CD8-positive, alpha-beta memory T cell (primary cell): Measurements from ENCODE around the gene DOCK2. TPM values are rescaled to one million over a fixed set of nuclear protein-coding genes. Genes with fewer than 3 reads are reported as not detected.

Experiments
- CTCF ChIA-PET: fragments of 350-600 bp; sonication (Branson Sonifier 250); formaldehyde crosslinking; loops from one replicate; lab custom pipeline; 2021; ENCODE audit warnings: antibody characterized with exemption; lab: Charles Lee
- POLR2A ChIA-PET: fragments of 350-600 bp; sonication (Branson Sonifier 250); formaldehyde crosslinking; loops from one replicate; lab custom pipeline; 2021; ENCODE audit warnings: antibody characterized with exemption; lab: Charles Lee
- DNase-seq, 5 donors: peaks; one replicate each; pipeline versions ENCODE4 v3.0.0 to v3.0.0-alpha.2; 2020 to 2022; ENCODE audit warnings: mixed read lengths in 1 of 5
- H3K27ac ChIP-seq: one replicate; pipeline ENCODE4 v1.7.0; 2013; ENCODE audit warnings: low read depth, mild to moderate bottlenecking, low read length, moderate library complexity
- H3K27me3 ChIP-seq: 2 replicates; pipeline ENCODE4 v1.7.0; 2013; ENCODE audit warnings: low read length, mild to moderate bottlenecking; ENCODE audit not compliant: insufficient read depth, poor library complexity, severe bottlenecking
- H3K36me3 ChIP-seq: 2 replicates; pipeline ENCODE4 v1.7.0; 2013; ENCODE audit warnings: mild to moderate bottlenecking, low read length, moderate library complexity; ENCODE audit not compliant: insufficient read depth
- H3K4me1 ChIP-seq: 2 replicates; pipeline ENCODE4 v1.7.0; 2013; ENCODE audit warnings: mild to moderate bottlenecking, low read length, moderate library complexity; ENCODE audit not compliant: insufficient read depth
- H3K4me3 ChIP-seq: 2 replicates; pipeline ENCODE4 v1.7.0; 2013; ENCODE audit warnings: mild to moderate bottlenecking, low read length
- H3K9me3 ChIP-seq: 2 replicates; pipeline ENCODE4 v1.7.0; 2013; ENCODE audit warnings: mild to moderate bottlenecking, low read length
- H3K27ac Mint-ChIP-seq, 8 donors: one replicate each; pipeline ENCODE4 v1.8.0; 2020 to 2021; ENCODE audit warnings: mixed read lengths in 8 of 8, mild to moderate bottlenecking in 6 of 8, inconsistent platforms in 3 of 8, moderate library complexity in 3 of 8
- H3K27me3 Mint-ChIP-seq, 2 donors: one replicate each; pipeline ENCODE4 v1.8.0; 2020 to 2021; ENCODE audit warnings: mixed read lengths in 2 of 2, mild to moderate bottlenecking in 1 of 2, moderate library complexity in 1 of 2
- H3K36me3 Mint-ChIP-seq, 3 donors: one replicate each; pipeline ENCODE4 v1.8.0; 2020 to 2021; ENCODE audit warnings: mixed read lengths in 3 of 3, inconsistent platforms in 1 of 3, mild to moderate bottlenecking in 1 of 3
- H3K4me1 Mint-ChIP-seq, 3 donors: one replicate each; pipeline ENCODE4 v1.8.0; 2020 to 2021; ENCODE audit warnings: mixed read lengths in 3 of 3, inconsistent platforms in 1 of 3, mild to moderate bottlenecking in 1 of 3
- H3K4me3 Mint-ChIP-seq, 7 donors: one replicate each; pipeline ENCODE4 v1.8.0; 2020 to 2021; ENCODE audit warnings: mixed read lengths in 7 of 7, mild to moderate bottlenecking in 6 of 7, moderate library complexity in 4 of 7, inconsistent platforms in 2 of 7
- H3K9me3 Mint-ChIP-seq, 5 donors: one replicate each; pipeline ENCODE4 v1.8.0; 2020 to 2022; ENCODE audit warnings: mixed read lengths in 5 of 5, mild to moderate bottlenecking in 3 of 5, moderate library complexity in 2 of 5, inconsistent platforms in 1 of 5
- polyA plus RNA-seq: library from polyadenylated mRNA; unstranded; fragments of 300-500 nt; fragmentation: Illumina TruSeq; gene quantifications from one replicate; pipeline ENCODE4 v1.2.3, GENCODE V29; 2021
- total RNA-seq, 2 experiments: library from RNA; stranded (reverse); gene quantifications; one replicate each; pipeline ENCODE4 v1.2.3, GENCODE V29; 2021

Gene DOCK2
- total and polyA plus RNA-seq, 3 experiments from 2014 or later, result 102 to 157 (median 155) TPM

- CTCF ChIA-PET, result no interaction called here
- POLR2A ChIA-PET, result no interaction called here
- H3K36me3 Mint-ChIP-seq, result peaks cover 7 to 80% (median 31%) of the 10 kb centered on the region in 3 donors
These were observed 243.1 kb downstream of the DOCK2 start for GRCh38 chr5:169880012-169880663.

GRCh38 chr5:169880785-169881184 lies 243.7 kb downstream of the DOCK2 start:
- Histone ChIP-seq H3K27ac (no peak overlapping the region), H3K27me3 (no peaks in the 10 kb centered on the region), H3K36me3 (no peaks in the 10 kb centered on the region), H3K4me3 (no peak overlapping the region), H3K9me3 (no peaks in the 10 kb centered on the region), H3K4me1 (no peaks in the 10 kb centered on the region)
- DNase-seq, result no peak
- ChIA-PET CTCF (no interaction called here), POLR2A (no interaction called here)
- H3K27ac Mint-ChIP-seq, result no peak overlapping the region
- peaks cover 27 to 83% (median 46%) of the 10 kb centered on the region in 3 donors for H3K4me1 Mint-ChIP-seq
- no peak overlapping the region for H3K4me3 Mint-ChIP-seq
- no peaks in the 10 kb centered on the region for H3K9me3 Mint-ChIP-seq
- H3K27me3 Mint-ChIP-seq, result no peaks in the 10 kb centered on the region
- H3K36me3 Mint-ChIP-seq, result peaks cover 7 to 80% (median 28%) of the 10 kb centered on the region in 3 donors

More at GRCh38 chr5:169880012-169880663, 243.1 kb downstream of the DOCK2 start:
- no peaks in the 10 kb centered on the region for H3K4me1 ChIP-seq
- no peak overlapping the region for H3K4me3 ChIP-seq
- H3K27me3 ChIP-seq, result no peaks in the 10 kb centered on the region
- Mint-ChIP-seq H3K9me3 (no peaks in the 10 kb centered on the region), H3K27me3 (no peaks in the 10 kb centered on the region), H3K4me3 (no peak overlapping the region), H3K27ac (no peak overlapping the region), H3K4me1 (peaks cover 31 to 83% (median 50%) of the 10 kb centered on the region in 3 donors)
- H3K9me3 ChIP-seq, result no peaks in the 10 kb centered on the region
- no peaks in the 10 kb centered on the region for H3K36me3 ChIP-seq
- H3K27ac ChIP-seq, result no peak overlapping the region
- DNase-seq, result no peak

DNA sequence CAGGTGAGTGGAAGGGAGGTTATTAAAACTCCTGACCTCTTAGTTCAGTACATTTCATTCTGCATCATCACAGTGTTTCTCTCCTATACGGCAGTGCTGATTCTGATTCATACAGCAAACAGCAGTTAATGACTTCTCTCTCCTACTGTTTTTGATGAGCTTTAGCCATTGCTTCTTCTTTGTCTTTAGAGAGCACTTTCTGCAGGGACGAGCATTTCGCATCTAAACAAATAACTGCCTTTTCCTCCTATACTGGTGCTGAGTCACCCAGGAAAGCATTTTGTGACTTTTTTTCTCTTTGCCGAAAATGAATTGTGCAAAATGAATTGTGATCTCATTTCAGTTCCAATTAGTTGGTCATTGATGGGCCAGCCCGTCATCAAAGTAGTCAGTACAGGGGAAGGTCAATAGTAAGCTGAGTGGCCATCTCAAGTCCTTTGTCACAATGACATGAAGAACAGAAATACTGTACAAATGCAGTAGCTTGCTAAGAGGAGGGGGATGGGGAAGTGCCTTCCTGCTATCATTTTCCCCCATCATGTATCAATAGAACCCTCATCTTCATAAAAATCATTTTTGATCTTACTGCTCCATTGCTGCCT lies 244.7 kb downstream of the DOCK2 start:
- Histone ChIP-seq H3K4me1 (no peaks in the 10 kb centered on the region), H3K27ac (no peak overlapping the region), H3K4me3 (no peak overlapping the region), H3K36me3 (no peaks in the 10 kb centered on the region), H3K27me3 (no peaks in the 10 kb centered on the region), H3K9me3 (no peaks in the 10 kb centered on the region)
- H3K36me3 Mint-ChIP-seq, result peaks cover 7 to 78% (median 22%) of the 10 kb centered on the region in 3 donors
- ChIA-PET CTCF (no interaction called here), POLR2A (no interaction called here)
- no peak overlapping the region for H3K4me3 Mint-ChIP-seq
- no peak for DNase-seq
- H3K27ac Mint-ChIP-seq, result no peak overlapping the region
- no peaks in the 10 kb centered on the region for H3K9me3 Mint-ChIP-seq
- no peaks in the 10 kb centered on the region for H3K27me3 Mint-ChIP-seq
- peaks cover 23 to 82% (median 47%) of the 10 kb centered on the region in 3 donors for H3K4me1 Mint-ChIP-seq

GRCh38 chr5:169886033-169886432 lies 249.0 kb downstream of the DOCK2 start:
- Histone ChIP-seq H3K4me3 (no peak overlapping the region), H3K4me1 (no peaks in the 10 kb centered on the region), H3K27me3 (no peaks in the 10 kb centered on the region), H3K9me3 (no peaks in the 10 kb centered on the region), H3K27ac (no peak overlapping the region), H3K36me3 (no peaks in the 10 kb centered on the region)
- ChIA-PET POLR2A (no interaction called here), CTCF (no interaction called here)
- no peaks in the 10 kb centered on the region for H3K9me3 Mint-ChIP-seq
- H3K27me3 Mint-ChIP-seq, result no peaks in the 10 kb centered on the region
- no peak for DNase-seq
- peaks cover 17 to 63% (median 46%) of the 10 kb centered on the region in 3 donors for H3K4me1 Mint-ChIP-seq
- peaks cover 7 to 54% (median 19%) of the 10 kb centered on the region in 3 donors for H3K36me3 Mint-ChIP-seq
- H3K27ac Mint-ChIP-seq, result peak overlapping the region in 1 of 8 donors; percentile 67
- H3K4me3 Mint-ChIP-seq, result no peak overlapping the region

GRCh38 chr5:169886677-169887076 lies 249.6 kb downstream of the DOCK2 start:
- no peaks in the 10 kb centered on the region for H3K27me3 Mint-ChIP-seq
- ChIA-PET CTCF (no interaction called here), POLR2A (no interaction called here)
- H3K27ac Mint-ChIP-seq, result no peak overlapping the region
- peaks cover 19 to 61% (median 46%) of the 10 kb centered on the region in 3 donors for H3K4me1 Mint-ChIP-seq
- no peaks in the 10 kb centered on the region for H3K9me3 Mint-ChIP-seq
- H3K27ac ChIP-seq, result no peak overlapping the region
- no peak overlapping the region for H3K4me3 ChIP-seq
- no peaks in the 10 kb centered on the region for H3K27me3 ChIP-seq
- H3K4me3 Mint-ChIP-seq, result no peak overlapping the region
- H3K4me1 ChIP-seq, result no peaks in the 10 kb centered on the region
- H3K9me3 ChIP-seq, result no peaks in the 10 kb centered on the region
- peaks cover 7 to 51% (median 20%) of the 10 kb centered on the region in 3 donors for H3K36me3 Mint-ChIP-seq
- H3K36me3 ChIP-seq, result no peaks in the 10 kb centered on the region
- no peak for DNase-seq

DNA sequence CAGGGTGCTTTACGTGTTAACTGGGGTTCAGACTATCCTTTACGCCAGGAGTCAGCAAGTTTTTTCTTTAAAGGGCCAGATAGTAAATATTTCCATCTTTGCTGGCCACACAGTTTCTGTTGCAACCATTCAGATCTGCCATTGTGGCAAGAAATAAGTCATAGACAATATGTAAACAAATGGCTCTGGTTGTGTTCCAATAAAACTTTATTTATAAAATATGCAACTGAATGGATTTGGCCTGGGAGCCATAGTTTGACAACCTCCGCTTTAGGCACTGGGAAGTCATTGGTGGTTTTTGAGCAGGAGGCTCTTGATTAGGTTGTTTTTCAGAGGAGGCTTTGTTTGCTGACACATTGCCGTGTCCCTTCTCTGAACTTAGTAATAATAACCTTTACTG lies 252.5 kb downstream of the DOCK2 start:
- H3K9me3 Mint-ChIP-seq, result no peaks in the 10 kb centered on the region
- no peaks in the 10 kb centered on the region for H3K27me3 ChIP-seq
- no peaks in the 10 kb centered on the region for H3K4me1 ChIP-seq
- CTCF ChIA-PET, result no interaction called here
- peaks cover 14 to 39% (median 36%) of the 10 kb centered on the region in 3 donors for H3K4me1 Mint-ChIP-seq
- no peak overlapping the region for H3K27ac ChIP-seq
- H3K9me3 ChIP-seq, result no peaks in the 10 kb centered on the region
- POLR2A ChIA-PET, result no interaction called here
- H3K4me3 ChIP-seq, result no peak overlapping the region
- H3K27me3 Mint-ChIP-seq, result no peaks in the 10 kb centered on the region
- H3K4me3 Mint-ChIP-seq, result no peak overlapping the region
- peaks cover 6 to 44% (median 13%) of the 10 kb centered on the region in 3 donors for H3K36me3 Mint-ChIP-seq
- DNase-seq, result no peak
- no peaks in the 10 kb centered on the region for H3K36me3 ChIP-seq
- peak overlapping the region in 1 of 8 donors; percentile 27 for H3K27ac Mint-ChIP-seq

GRCh38 chr5:169893010-169893409 lies 255.9 kb downstream of the DOCK2 start:
- no peaks in the 10 kb centered on the region for H3K9me3 Mint-ChIP-seq
- Histone ChIP-seq H3K9me3 (no peaks in the 10 kb centered on the region), H3K36me3 (no peaks in the 10 kb centered on the region), H3K4me1 (no peaks in the 10 kb centered on the region), H3K4me3 (no peak overlapping the region), H3K27ac (no peak overlapping the region), H3K27me3 (no peaks in the 10 kb centered on the region)
- peak overlapping the region in 2 of 8 donors; percentile 25 to 46 for H3K27ac Mint-ChIP-seq
- no peak for DNase-seq
- POLR2A ChIA-PET, result no interaction called here
- H3K36me3 Mint-ChIP-seq, result peaks cover 0 to 45% (median 18%) of the 10 kb centered on the region in 3 donors
- H3K4me1 Mint-ChIP-seq, result peaks cover 14 to 22% (median 17%) of the 10 kb centered on the region in 3 donors
- no peak overlapping the region for H3K4me3 Mint-ChIP-seq
- H3K27me3 Mint-ChIP-seq, result no peaks in the 10 kb centered on the region
- CTCF ChIA-PET, result no interaction called here

DNA sequence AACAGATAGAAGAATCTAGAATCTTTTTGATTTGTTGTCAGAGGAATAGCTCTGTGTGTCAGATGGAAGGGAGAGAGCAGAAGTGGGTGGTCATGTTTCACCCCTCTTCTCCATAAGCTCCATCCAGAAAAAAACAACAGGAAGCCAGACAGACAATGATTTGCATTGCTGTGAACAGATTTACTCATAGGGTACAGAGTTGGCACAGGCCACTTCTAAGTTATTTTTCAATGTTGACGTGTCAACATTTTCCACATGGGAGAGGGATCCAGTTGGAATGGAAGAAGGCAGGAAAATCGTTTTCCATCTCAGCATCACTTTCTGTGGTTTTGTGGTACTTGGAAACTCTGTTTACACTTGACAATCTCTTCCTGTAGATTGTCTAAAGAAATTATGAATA lies 256.5 kb downstream of the DOCK2 start:
- Histone ChIP-seq H3K36me3 (no peaks in the 10 kb centered on the region), H3K27ac (no peak overlapping the region), H3K9me3 (no peaks in the 10 kb centered on the region), H3K4me1 (no peaks in the 10 kb centered on the region), H3K4me3 (no peak overlapping the region), H3K27me3 (no peaks in the 10 kb centered on the region)
- CTCF ChIA-PET, result no interaction called here
- H3K9me3 Mint-ChIP-seq, result no peaks in the 10 kb centered on the region
- no peak for DNase-seq
- H3K4me3 Mint-ChIP-seq, result no peak overlapping the region
- no peak overlapping the region for H3K27ac Mint-ChIP-seq
- H3K27me3 Mint-ChIP-seq, result no peaks in the 10 kb centered on the region
- peaks cover 13 to 23% (median 13%) of the 10 kb centered on the region in 3 donors for H3K4me1 Mint-ChIP-seq
- peaks cover 0 to 48% (median 19%) of the 10 kb centered on the region in 3 donors for H3K36me3 Mint-ChIP-seq
- POLR2A ChIA-PET, result no interaction called here
